AG09309 (cell line): ENCODE data around the gene NCK1.

Experiments used
- DNase-seq: peaks from one replicate; pipeline ENCODE4 v3.0.0-alpha.2; 2010; ENCODE audit warnings: low read depth
- H3K4me3 ChIP-seq: 2 replicates; pipeline ENCODE4 v1.5.1; 2011; ENCODE audit warnings: mild to moderate bottlenecking, low read depth, low read length, moderate library complexity; ENCODE audit not compliant: control insufficient read depth
- CTCF ChIP-seq: IDR thresholded peaks from 2 replicates; pipeline ENCODE4 v1.5.1; 2011; ENCODE audit warnings: mild to moderate bottlenecking, low read depth, low read length, inconsistent platforms; ENCODE audit not compliant: insufficient read depth, control insufficient read depth; ENCODE audit errors: missing control alignments

Gene NCK1

GRCh38 chr3:136947477-136947876, 85.5 kb downstream of the NCK1 start:
- TF ChIP-seq CTCF = no peak
- H3K4me3 ChIP-seq = no peak overlapping the region
- DNase-seq = no peak

GRCh38 chr3:136949146-136949545, 87.1 kb downstream of the NCK1 start:
- no peak for DNase-seq
- H3K4me3 ChIP-seq = no peak overlapping the region

GRCh38 chr3:136949708-136950107, 87.7 kb downstream of the NCK1 start:
- no peak for DNase-seq
- H3K4me3 ChIP-seq = no peak overlapping the region
- TF ChIP-seq CTCF = peak; percentile 31

More at GRCh38 chr3:136949146-136949545, 87.1 kb downstream of the NCK1 start:
- no peak for TF ChIP-seq CTCF

GRCh38 chr3:136950623-136951022, 88.6 kb downstream of the NCK1 start:
- no peak for TF ChIP-seq CTCF
- DNase-seq = no peak
- H3K4me3 ChIP-seq = no peak overlapping the region

- H3K4me3 ChIP-seq = no peak overlapping the region
- DNase-seq = no peak
- TF ChIP-seq CTCF = no peak
Observed at GRCh38 chr3:136952292-136952691, 90.3 kb downstream of the NCK1 start.

GRCh38 chr3:136954251-136954650, 92.2 kb downstream of the NCK1 start:
- no peak overlapping the region for H3K4me3 ChIP-seq
- no peak for DNase-seq
- no peak for TF ChIP-seq CTCF
